GM12891 (cell line): ENCODE measurements around the gene MRTO4.

Experiments
- POLR2A ChIP-seq: IDR thresholded peaks from 2 replicates; pipeline ENCODE4 v1.6.1; 2011; ENCODE audit warnings: low read depth, low read length, control low read depth
- POLR2AphosphoS5 ChIP-seq: IDR thresholded peaks from 2 replicates; pipeline ENCODE4 v1.6.1; 2011; ENCODE audit warnings: low read depth, low read length, control low read depth

DNA sequence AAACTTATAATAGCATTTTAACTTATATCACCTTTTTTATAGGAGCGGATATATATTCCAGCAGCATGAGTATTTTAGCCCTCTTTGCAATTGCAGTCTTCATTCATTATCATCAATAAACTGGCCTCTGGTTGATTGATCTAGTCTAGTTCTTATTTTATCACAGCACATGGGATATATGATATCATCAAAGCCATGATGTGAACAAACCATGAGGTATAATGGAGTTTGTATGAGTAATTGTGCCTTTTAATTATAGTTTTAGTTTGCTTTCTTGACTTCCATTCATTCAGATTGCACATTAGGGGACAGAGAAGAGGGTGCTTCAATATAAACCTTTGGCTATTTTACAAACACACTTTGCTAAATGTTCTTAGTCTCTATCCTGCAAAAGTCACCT is 38.0 kb upstream of the MRTO4 start:
- TF ChIP-seq POLR2AphosphoS5: no peak
- TF ChIP-seq POLR2A: no peak
